Activated effector memory CD4-positive, alpha-beta T cell treated with anti-CD3 and anti-CD28 coated beads, Interleukin-2, amount 50 U/mL, for 16 hours (primary cell): ENCODE measurements around the gene AMFR.
"Not testable (repeated sequence)": the region's sequence is repeated elsewhere in the genome, so short reads cannot be mapped to it uniquely, and the experiment has no call there.

Source experiments
- DNase-seq: peaks from one replicate; pipeline ENCODE4 v3.0.0-alpha.2; 2020

AMFR gene

GRCh38 chr16:56387396-56387795, 37.9 kb downstream of the AMFR start:
- DNase-seq, result no peak

- no peak for DNase-seq
Observed at GRCh38 chr16:56384074-56384721, 41.1 kb downstream of the AMFR start.

DNA sequence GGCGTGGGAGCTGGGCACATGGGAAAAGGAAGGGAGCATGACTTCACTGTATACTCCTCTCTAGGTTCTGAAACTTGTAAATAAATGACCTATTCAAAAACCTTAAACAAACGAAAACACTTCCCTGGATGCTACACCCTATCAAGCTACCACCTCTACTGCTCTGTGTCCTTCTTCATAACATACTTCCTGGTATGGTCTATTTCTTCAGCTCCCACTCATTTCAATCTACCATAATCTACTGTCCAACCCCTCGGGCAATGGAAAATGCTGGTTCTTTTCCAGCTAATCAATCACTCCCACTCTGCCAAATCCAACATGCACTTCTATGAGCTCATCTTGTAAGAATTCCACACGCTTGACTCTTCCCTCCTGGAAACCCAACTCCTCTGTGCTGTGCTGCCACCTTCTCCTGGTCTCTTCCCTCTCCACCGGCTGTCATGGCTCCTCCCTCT, 42.4 kb downstream of the AMFR start:
- DNase-seq, result no peak

DNA sequence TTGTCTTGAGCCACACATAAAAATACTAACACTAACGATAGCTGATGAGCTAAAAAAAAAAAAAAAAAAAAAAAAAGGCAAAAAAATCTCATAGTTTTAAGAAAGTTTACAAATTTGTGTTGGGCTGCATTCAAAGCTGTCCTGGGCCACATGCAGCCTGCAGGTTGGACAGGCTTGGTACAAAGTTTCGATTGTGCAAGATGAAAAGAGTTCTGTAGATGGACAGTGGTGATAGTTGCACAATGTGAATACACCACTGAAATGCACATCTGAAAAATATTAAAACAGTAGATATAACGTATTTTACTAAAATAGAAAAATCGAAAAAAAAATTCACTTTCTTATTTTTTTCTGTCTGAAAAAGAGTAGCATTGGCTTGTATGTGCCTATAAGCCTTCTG, 42.9 kb downstream of the AMFR start:
- DNase-seq, result no peak

GRCh38 chr16:56380778-56381485, 44.4 kb downstream of the AMFR start:
- DNase-seq, result not testable (repeated sequence)

DNA sequence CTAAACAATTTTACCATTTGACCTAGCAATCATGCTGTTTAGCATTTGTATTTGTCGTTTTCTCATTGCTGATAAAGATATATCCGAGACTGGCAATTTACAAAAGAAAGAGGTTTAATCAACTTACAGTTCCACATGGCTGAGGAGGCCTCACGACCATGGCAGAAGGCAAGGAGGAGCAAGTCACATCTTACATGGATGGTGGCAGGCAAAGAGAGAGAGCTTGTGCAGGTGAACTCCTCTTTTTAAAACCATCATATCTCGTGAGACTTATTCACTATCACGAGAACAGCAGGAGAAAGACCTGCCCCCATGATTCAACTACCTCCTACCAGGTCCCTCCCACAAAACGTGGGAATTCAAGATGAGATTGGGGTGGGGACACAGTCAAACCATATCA, 46.3 kb downstream of the AMFR start:
- DNase-seq, result not testable (repeated sequence)

- DNase-seq, result not testable (repeated sequence)
Observed at GRCh38 chr16:56375792-56376191, 49.6 kb downstream of the AMFR start.

GRCh38 chr16:56373003-56373402, 52.3 kb downstream of the AMFR start:
- DNase-seq, result no peak

DNA sequence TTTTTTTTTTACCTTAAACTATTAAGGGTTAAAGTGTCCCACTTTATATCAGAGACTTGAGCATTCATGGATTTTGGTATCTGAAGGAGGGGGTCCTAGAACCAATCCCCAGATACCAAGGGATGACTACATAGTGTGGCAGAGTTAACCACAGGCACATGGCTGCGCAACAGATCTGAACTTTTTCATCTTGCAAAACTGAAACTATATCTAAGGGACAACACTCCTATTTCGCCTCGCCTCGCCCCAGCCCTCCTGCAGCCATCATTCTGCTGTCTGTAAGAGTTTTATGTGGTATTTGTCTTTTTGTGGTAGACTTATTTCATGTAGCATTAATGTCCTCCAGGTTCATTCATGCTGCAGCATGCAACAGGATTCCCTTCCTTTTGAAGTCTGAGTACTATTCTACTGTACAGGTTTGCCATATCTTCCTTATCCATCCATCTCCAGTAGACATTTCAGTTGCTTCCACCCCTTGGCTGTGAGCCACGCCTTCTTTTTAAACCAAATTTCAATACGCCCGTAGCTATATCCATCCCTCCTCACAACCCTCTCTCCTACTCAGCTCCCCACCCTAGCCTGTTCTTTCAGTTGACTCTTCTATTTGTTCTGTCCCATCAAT, 53.2 kb downstream of the AMFR start:
- DNase-seq, result no peak

DNA sequence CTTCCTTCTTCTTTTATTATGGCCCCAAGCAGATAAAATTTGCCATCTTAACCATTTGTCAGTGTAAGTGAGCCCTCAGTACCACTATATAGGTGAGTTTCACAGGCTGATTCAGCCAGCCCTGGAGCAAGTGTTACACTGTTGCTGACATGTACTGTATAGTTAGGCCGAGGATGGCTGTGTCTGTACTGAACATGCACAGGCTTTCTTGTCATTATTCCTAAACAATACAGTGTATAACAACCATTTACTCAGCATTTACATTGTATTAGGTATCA, 53.7 kb downstream of the AMFR start:
- no peak for DNase-seq

- no peak for DNase-seq
Observed at GRCh38 chr16:56370875-56371659, 54.3 kb downstream of the AMFR start.

DNA sequence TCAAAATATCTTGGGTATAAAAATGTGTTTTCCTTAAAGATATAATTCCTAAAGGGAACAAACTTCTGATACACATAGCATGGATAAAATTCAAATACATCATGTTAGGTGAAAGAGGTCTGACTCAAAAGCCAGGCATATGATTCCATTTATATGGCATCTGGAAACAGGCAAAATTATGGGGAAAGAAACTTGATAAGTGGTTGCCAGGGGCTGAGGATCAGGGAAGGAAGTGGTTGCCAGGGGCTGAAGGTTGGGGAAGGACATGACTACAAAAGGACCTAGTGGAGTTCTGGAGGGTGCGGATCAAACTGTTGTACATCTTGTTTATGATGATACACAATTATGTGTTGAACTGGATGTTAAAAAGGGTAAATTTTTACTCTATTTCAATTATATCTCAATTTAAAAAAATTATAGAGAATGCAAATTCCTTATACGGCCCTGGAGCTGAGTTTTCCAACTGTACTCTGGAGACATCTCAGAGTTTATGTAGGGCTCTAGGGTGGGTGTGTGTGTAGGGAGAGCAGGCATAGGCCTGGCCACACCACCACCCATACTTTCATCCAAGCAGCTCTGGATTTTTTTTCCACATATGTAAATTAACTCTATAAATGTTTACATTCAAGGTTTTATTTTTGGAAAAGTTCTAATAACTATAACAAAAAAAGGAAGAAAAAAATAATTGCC, 55.0 kb downstream of the AMFR start:
- DNase-seq, result no peak

- DNase-seq, result no peak
Observed at GRCh38 chr16:56369202-56369601, 56.1 kb downstream of the AMFR start.

GRCh38 chr16:56368545-56368944, 56.8 kb downstream of the AMFR start:
- no peak for DNase-seq

GRCh38 chr16:56367764-56368163, 57.6 kb downstream of the AMFR start:
- no peak for DNase-seq

- no peak for DNase-seq
Observed at GRCh38 chr16:56366945-56367344, 58.4 kb downstream of the AMFR start.

- DNase-seq, result no peak
Observed at GRCh38 chr16:56365552-56365951, 59.8 kb downstream of the AMFR start.

GRCh38 chr16:56364865-56365264, 60.5 kb downstream of the AMFR start:
- DNase-seq, result no peak

DNA sequence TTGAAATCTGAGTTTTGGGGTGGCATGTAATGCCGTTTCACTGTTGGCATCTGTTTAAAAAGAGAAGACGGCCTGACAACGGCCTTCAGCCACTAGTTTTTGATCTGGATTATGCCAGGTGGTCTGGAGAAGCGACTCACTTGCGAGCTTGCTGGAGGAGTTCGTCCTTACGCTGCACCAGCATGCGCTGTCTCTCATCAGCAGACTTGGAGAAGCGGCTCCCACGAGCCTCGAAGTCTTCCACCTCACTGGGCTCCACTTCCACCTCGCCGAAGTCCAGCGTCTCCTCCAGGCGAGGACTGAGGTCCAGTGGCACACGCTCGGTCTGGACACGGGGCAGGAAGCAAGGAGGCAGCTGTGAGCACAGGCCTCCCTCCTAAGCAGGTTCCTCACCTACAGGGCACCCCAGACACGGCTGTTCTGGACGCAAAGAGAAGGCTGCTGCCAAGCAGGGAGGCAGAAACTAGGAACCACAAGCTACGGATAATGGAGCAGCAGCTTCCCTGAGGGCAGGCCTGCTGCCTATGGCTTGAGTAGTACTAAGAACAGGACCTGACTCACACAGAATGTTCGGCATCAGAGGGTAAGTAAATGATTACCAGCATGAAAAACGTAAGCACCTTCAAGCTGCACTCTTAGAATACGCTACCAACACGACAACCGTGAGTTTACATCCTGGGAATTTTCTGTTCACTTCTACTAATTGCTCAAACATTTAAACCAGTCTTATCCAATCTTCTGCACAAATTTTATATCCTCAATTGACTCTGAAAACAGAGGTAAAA, 61.4 kb downstream of the AMFR start:
- no peak for DNase-seq

GRCh38 chr16:56363181-56363716, 62.1 kb downstream of the AMFR start:
- no peak for DNase-seq

DNA sequence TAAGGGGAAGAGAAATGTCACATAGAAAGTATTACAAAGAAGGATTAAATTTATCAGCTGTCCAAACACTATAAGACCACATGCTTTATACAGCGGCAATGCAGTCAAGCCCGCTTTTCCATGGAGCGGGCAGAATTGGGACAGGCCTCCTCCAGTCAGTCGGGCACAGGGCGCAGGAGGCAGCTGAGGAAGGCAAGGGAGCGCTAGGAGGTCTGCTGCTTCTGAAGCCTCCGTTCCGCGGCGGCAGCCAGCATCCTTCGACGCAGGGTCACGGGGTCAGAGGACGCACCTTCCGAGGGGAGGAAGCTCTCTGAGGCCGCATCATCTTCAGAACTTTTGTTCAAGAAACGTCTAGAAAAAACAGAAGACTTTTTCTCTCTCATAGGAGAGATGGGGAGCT, 62.6 kb downstream of the AMFR start:
- DNase-seq, result no peak
